ENCODE results near the gene CFAP61.

Gene CFAP61

DNA sequence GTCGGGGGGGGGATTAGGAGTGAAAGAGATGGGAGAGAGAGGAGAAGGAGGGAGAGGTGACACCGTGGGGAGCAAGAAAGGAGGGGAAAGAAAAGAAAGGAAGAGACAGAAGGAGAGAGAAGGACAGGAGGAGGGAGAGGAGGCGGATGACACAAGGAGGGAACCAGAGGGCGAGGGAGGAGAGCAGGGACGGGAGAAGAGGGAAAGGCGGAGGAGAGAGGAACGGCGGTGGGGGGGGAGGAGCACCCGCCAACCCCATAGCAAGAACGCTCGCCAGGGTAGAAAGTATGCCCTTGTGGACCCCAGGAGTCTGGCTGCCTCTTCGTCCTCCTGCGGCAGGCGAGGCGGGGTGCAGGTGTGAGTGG is 311.1 kb downstream of the CFAP61 start (continued):
- TF ChIP-seq ZNF768 (tag by site-specific recombination; IDR thresholded peaks at IDR 0.05): no peak
- TF ChIP-seq ZNF76 (tag by site-specific recombination; IDR thresholded peaks at IDR 0.05; ENCODE audit: borderline replicate concordance, low read depth): peak; percentile 59; the same call in 1 of the 2 replicates
- 0 out of 2 replicates have a peak, but pooled peaks have one; percentile 19 for TF ChIP-seq ZSCAN5A (tag by site-specific recombination; IDR thresholded peaks at IDR 0.05)
- no peak for TF ChIP-seq ZSCAN16 (tag by site-specific recombination; IDR thresholded peaks at IDR 0.05)

GRCh38 chr20:20363799-20364592 is 311.7 kb downstream of the CFAP61 start:
- Histone ChIP-seq H3K4me3 (ENCODE audit: low read depth, low read length) (peak overlapping the region; percentile 14), H3K4me1 (ENCODE audit: control insufficient read depth, insufficient read depth, low read length) (peaks cover 11% of the 10 kb centered on the region; the same call in 1 of the 2 replicates), H3K27ac (ENCODE audit: extremely low read depth, low read depth, low read length) (peak overlapping the region; percentile 16; the same call in 1 of the 2 replicates), H3K36me3 (ENCODE audit: control insufficient read depth in 2 of 2, insufficient read depth in 1 of 2, low read length in 2 of 2) (no peaks in the 10 kb centered on the region), H3K9me3 (ENCODE audit: control insufficient read depth, insufficient read depth, low read depth, low read length) (no peaks in the 10 kb centered on the region)
- CTCF ChIA-PET: interaction anchor here (0.6 kb wide), 1 partner anchor 103 kb away, joined by 3 read pairs; no protein-coding TSS in a partner anchor
- POLR2A ChIA-PET: no interaction called here
- TF ChIP-seq ZNF10 (tag by site-specific recombination; IDR thresholded peaks at IDR 0.05) (no peak), TCF7L2 (IDR thresholded peaks at IDR 0.05; ENCODE audit: borderline replicate concordance, low read depth, low read length) (peak; percentile 77; the same call in 1 of the 2 replicates), PRDM1 (tag by site-specific recombination; IDR thresholded peaks at IDR 0.05) (peak; percentile 88), OVOL3 (tag by site-specific recombination; IDR thresholded peaks at IDR 0.05) (no peak), ZSCAN5A (tag by site-specific recombination; IDR thresholded peaks at IDR 0.05) (no peak), KLF7 (tag by site-specific recombination; IDR thresholded peaks at IDR 0.05; ENCODE audit: borderline replicate concordance) (no peak), ZNF843 (tag by site-specific recombination; IDR thresholded peaks at IDR 0.05) (no peak), GLIS2 (tag by site-specific recombination; IDR thresholded peaks at IDR 0.05) (peak; percentile 77), GLIS1 (tag by site-specific recombination; IDR thresholded peaks at IDR 0.05) (peak; percentile 65; the same call in 1 of the 2 replicates), ZNF324 (tag by site-specific recombination; IDR thresholded peaks at IDR 0.05) (no peak), ZNF701 (tag by site-specific recombination; IDR thresholded peaks at IDR 0.05) (no peak), IKZF3 (tag by site-specific recombination; IDR thresholded peaks at IDR 0.05) (peak; percentile 58; the same call in 1 of the 2 replicates), KLF1 (tag by site-specific recombination; IDR thresholded peaks at IDR 0.05) (peak; percentile 55), ZNF621 (tag by site-specific recombination; IDR thresholded peaks at IDR 0.05) (no peak), HIC1 (tag by site-specific recombination; IDR thresholded peaks at IDR 0.05) (peak; percentile 57), ZNF211 (tag by site-specific recombination; IDR thresholded peaks at IDR 0.05; ENCODE audit: low read depth) (no peak), ZNF585B (tag by site-specific recombination; IDR thresholded peaks at IDR 0.05) (no peak), SP7 (tag by site-specific recombination; IDR thresholded peaks at IDR 0.05) (peak; percentile 38; the same call in 1 of the 2 replicates), KLF17 (tag by site-specific recombination; IDR thresholded peaks at IDR 0.05) (peak; percentile 85), ZBTB20 (tag by site-specific recombination; IDR thresholded peaks at IDR 0.05) (peak; percentile 12; the same call in 1 of the 2 replicates), ZBTB48 (tag by site-specific recombination; IDR thresholded peaks at IDR 0.05) (peak; percentile 91)
- TF ChIP-seq, protein P1, sequence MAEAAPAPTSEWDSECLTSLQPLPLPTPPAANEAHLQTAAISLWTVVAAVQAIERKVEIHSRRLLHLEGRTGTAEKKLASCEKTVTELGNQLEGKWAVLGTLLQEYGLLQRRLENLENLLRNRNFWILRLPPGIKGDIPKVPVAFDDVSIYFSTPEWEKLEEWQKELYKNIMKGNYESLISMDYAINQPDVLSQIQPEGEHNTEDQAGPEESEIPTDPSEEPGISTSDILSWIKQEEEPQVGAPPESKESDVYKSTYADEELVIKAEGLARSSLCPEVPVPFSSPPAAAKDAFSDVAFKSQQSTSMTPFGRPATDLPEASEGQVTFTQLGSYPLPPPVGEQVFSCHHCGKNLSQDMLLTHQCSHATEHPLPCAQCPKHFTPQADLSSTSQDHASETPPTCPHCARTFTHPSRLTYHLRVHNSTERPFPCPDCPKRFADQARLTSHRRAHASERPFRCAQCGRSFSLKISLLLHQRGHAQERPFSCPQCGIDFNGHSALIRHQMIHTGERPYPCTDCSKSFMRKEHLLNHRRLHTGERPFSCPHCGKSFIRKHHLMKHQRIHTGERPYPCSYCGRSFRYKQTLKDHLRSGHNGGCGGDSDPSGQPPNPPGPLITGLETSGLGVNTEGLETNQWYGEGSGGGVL (tag by site-specific recombination; IDR thresholded peaks at IDR 0.05): 0 out of 2 replicates have a peak, but pooled peaks have one; percentile 23
- TF ChIP-seq, protein P2, sequence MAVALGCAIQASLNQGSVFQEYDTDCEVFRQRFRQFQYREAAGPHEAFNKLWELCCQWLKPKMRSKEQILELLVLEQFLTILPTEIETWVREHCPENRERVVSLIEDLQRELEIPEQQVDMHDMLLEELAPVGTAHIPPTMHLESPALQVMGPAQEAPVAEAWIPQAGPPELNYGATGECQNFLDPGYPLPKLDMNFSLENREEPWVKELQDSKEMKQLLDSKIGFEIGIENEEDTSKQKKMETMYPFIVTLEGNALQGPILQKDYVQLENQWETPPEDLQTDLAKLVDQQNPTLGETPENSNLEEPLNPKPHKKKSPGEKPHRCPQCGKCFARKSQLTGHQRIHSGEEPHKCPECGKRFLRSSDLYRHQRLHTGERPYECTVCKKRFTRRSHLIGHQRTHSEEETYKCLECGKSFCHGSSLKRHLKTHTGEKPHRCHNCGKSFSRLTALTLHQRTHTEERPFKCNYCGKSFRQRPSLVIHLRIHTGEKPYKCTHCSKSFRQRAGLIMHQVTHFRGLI (tag by site-specific recombination; IDR thresholded peaks at IDR 0.05): peak; percentile 38; the same call in 1 of the 2 replicates
